GM10266 (cell line): ENCODE measurements around the gene HDLBP.
A peak's percentile ranks its signal among the peaks of the same experiment; 100 is the strongest.

Experiments used
- DNase-seq: peaks from one replicate; pipeline ENCODE4 v3.0.0; 2012; ENCODE audit errors: extremely low spot score
- TF ChIP-seq, protein P1 (sequence below): IDR thresholded peaks from 2 replicates; pipeline ENCODE4 v1.5.1; 2012; ENCODE audit warnings: mild to moderate bottlenecking, low read depth; ENCODE audit not compliant: control insufficient read depth, insufficient read depth; ENCODE audit errors: missing control alignments

HDLBP gene

DNA sequence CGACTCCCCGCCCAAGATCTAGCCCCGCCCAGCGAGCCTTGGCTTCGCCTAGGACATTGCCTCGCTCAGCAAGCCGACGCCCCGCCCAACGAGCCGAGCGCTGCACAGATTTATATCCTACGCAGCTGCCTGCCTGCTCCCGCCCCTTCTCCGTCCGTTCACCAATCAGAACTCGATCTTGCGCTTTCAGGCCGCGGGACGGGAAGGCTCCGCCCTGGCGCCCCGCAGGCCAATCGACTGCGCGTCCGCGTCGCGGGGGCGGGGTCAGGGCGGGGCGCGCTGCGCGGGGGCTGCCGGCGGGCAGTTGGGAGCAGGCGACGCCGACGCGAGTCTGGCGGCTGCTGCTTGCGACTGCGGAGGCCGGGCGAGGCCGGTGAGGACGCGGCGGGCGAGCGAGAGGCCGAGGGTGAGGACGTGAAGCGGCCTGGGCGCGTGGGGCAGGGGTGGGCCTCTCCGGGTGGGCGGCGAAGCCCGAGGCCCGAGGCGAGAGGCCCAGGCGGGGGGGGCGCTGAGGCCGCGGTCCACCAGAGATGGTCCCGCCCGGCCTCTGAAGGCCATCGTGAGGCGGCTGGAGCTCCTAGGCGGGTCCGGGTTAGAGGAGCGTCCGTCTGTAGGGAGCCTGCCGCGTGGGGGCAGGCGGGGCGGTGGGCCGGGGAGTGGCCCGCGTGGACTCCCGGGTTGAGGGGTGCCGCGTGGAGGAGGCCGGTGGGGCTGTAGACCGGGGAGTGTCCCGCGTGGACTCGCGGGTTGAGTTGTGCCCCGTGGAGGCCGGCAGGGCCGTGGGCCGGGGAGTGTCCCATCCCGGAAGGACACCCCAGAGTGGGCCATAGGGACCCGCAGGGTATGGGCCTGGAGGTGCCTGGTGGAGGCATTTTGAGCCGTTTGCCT is 40.8 kb upstream of the HDLBP start, which contains the start of gene FARP2:
TSS of gene FARP2 (plus strand) at position 303 of the 888 bp plus-strand sequence. CDS start 16,823 bp downstream, outside the sequence.
- DNase-seq, result peak; percentile 95
- TF ChIP-seq, protein P1, sequence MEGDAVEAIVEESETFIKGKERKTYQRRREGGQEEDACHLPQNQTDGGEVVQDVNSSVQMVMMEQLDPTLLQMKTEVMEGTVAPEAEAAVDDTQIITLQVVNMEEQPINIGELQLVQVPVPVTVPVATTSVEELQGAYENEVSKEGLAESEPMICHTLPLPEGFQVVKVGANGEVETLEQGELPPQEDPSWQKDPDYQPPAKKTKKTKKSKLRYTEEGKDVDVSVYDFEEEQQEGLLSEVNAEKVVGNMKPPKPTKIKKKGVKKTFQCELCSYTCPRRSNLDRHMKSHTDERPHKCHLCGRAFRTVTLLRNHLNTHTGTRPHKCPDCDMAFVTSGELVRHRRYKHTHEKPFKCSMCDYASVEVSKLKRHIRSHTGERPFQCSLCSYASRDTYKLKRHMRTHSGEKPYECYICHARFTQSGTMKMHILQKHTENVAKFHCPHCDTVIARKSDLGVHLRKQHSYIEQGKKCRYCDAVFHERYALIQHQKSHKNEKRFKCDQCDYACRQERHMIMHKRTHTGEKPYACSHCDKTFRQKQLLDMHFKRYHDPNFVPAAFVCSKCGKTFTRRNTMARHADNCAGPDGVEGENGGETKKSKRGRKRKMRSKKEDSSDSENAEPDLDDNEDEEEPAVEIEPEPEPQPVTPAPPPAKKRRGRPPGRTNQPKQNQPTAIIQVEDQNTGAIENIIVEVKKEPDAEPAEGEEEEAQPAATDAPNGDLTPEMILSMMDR, result no peak

DNA sequence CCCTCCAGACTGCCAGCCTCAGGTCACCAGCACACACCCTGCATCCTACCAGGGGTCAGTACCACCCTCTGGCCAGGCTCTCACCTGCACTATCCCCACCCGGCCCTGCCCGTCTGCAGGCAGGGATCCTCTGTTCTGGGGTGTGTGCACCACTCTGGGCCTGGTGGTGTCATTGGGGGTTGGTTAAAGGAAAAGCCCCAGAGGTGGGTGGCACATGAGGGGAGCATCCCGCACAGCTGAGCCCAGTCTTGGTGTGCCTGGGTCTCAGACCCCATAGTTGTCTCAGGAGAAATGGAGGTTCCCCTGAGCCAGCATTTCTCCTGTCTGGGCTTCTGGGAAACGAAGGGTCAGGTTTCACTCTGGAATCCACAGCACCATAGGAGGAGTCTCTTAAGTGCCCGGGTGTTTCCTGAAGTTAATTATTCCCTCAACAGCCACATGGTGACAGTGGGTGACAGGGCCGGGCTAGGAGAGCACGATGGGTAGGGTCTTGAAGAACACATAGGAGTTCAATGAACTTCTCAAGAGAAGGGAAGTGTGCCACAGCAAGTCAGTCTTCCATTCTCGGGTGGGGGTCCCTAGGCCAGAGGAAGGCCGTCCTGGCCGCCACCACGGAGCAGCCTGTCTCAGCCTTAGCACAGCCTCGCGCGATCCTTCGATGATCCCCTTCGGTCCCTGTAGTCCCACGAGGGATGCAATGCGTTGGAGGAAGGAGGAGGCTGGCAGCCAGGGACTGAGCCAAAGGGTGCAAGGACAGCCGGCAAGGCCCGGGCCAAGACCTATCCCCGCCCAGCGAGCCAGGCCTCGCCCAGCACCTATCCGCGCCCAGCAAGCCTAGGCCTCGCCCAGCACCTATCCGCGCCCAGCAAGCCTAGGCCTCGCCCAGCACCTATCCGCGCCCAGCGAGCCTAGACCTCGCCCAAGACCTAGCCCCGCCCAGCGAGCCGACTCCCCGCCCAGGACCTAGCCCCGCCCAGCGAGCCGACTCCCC is 39.5 kb upstream of the HDLBP start:
- TF ChIP-seq, protein P1, result no peak
- DNase-seq, result peak; percentile 42

DNA sequence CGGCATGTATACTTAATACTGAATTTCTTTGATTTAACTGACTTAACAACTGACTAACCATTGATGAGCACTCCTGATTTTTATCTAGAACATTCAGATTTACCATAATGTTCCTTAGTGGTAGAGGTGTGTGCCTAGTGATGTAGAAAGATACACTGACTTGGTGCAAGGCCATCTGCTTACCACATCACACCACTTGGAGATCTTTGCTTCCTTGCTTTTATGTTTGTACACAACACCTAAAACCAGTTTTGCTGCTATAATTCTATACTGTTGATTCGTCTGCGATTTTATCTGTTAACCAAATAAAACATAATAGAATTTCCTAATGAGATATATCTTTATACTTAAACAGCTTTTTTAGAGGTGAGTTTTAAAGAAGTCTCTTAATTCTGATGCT is 36.8 kb upstream of the HDLBP start:
- TF ChIP-seq, protein P1, result no peak
- no peak for DNase-seq

DNA sequence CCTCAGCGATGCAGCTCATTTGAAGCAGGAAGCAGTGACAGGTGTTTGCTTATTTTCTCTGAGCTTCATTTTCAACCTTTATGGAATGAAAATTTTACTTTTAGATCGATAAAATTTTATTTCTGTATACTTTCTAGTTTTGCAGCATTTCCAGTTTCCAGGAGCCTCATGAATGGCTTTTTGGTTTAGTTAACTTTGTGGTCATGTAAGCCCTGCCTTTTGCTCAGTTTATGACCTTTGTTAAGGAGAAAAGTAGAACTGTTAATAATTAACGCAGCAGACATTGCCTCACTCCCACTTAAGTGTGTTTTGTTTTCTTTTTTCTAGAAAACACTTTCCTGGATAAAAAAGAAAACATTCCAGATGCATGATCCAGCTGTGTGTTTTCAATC is 36.2 kb upstream of the HDLBP start:
- TF ChIP-seq, protein P1, result no peak
- no peak for DNase-seq

- DNase-seq, result no peak
- TF ChIP-seq, protein P1, result no peak
Observed at GRCh38 chr2:241350878-241351639, 35.6 kb upstream of the HDLBP start.

DNA sequence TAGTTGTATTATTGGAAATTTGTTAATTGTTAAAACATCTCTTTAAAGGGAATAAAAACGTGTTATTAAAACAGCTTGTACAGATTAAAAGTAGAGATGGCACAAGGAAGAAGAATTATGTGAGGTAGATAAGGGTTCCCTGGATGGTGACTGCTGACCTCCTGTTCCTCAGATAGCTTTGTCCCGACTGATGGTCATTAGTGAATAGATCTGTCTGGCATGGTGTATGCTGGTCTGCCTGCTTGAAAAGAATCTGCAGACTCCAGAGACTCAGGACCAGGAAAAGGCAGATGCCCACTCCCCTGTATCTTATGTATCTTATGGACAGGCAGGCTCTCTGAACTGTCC is 35.0 kb upstream of the HDLBP start:
- TF ChIP-seq, protein P1, result no peak
- no peak for DNase-seq
